NCI-H1436 (cell line): ENCODE measurements around the gene PRSS33.

Experiments used
- DNase-seq: peaks from one replicate; lab custom pipeline; 2025; lab: John Stamatoyannopoulos, UW

PRSS33 gene

GRCh38 chr16:2787406-2787805 lies at the start of gene PRSS33:
PRSS33 (minus strand) TSS chr16:2787560; CDS start chr16:2786547, 1,013 bp downstream.
- DNase-seq = no peak

- DNase-seq = no peak
Observed at GRCh38 chr16:2836646-2837508, 49.5 kb upstream of the PRSS33 start.

GRCh38 chr16:2835638-2836493 lies 48.5 kb upstream of the PRSS33 start:
- DNase-seq = no peak

GRCh38 chr16:2834968-2835367 lies 47.6 kb upstream of the PRSS33 start:
- no peak for DNase-seq

- DNase-seq = no peak
Observed at GRCh38 chr16:2833776-2834175, 46.4 kb upstream of the PRSS33 start.

- no peak for DNase-seq
Observed at GRCh38 chr16:2831203-2831602, 43.8 kb upstream of the PRSS33 start.

GRCh38 chr16:2830355-2830695 lies 43.0 kb upstream of the PRSS33 start:
- DNase-seq = no peak

- no peak for DNase-seq
Observed at GRCh38 chr16:2829501-2830354, 42.4 kb upstream of the PRSS33 start, which contains the start of gene ZG16B. ZG16B (plus strand) TSS chr16:2830303; CDS start chr16:2830442, 139 bp downstream.

GRCh38 chr16:2828876-2829430 lies 41.6 kb upstream of the PRSS33 start:
- no peak for DNase-seq

- no peak for DNase-seq
Observed at GRCh38 chr16:2828521-2828840, 41.1 kb upstream of the PRSS33 start.

- no peak for DNase-seq
Observed at GRCh38 chr16:2827831-2828520, 40.6 kb upstream of the PRSS33 start.

- DNase-seq = no peak
Observed at GRCh38 chr16:2827374-2827791, 40.0 kb upstream of the PRSS33 start.

- no peak for DNase-seq
Observed at GRCh38 chr16:2826591-2827373, 39.4 kb upstream of the PRSS33 start.

- DNase-seq = no peak
Observed at GRCh38 chr16:2825906-2826305, 38.5 kb upstream of the PRSS33 start.

- no peak for DNase-seq
Observed at GRCh38 chr16:2825049-2825742, 37.8 kb upstream of the PRSS33 start.

- DNase-seq = no peak
Observed at GRCh38 chr16:2824626-2825025, 37.3 kb upstream of the PRSS33 start.

GRCh38 chr16:2822496-2822895 lies 35.1 kb upstream of the PRSS33 start:
- no peak for DNase-seq

- DNase-seq = no peak
Observed at GRCh38 chr16:2822158-2822495, 34.8 kb upstream of the PRSS33 start.

- DNase-seq = no peak
Observed at GRCh38 chr16:2821487-2822157, 34.3 kb upstream of the PRSS33 start.
